Pancreas (tissue), 10 donors: ENCODE results near the gene ASTL. TPM values are rescaled to one million over a fixed set of nuclear protein-coding genes. Genes with fewer than 3 reads are reported as not detected.

Source experiments
- ATAC-seq, 4 donors: fragments of 200-7000 bp; cut with Tn5 transposase; one replicate each; pipeline versions ENCODE4 v1.8.0 to v1.9.1; 2020; ENCODE audit warnings: mild to moderate bottlenecking in 4 of 4, moderate library complexity in 4 of 4
- DNase-seq, 6 donors: peaks; one replicate each; pipeline ENCODE4 v3.0.0-alpha.2; 2020
- FAIRE-seq: peaks from 2 replicates; lab custom pipeline; 2012; peaks lifted over from hg19 to GRCh38; lab: Jason Lieb, UNC
- H3K27ac ChIP-seq, 4 donors: fragments of 200-600 bp; sonication (generic); 1 replicate in 3 of 4; 2 replicates in 1 of 4; pipeline versions ENCODE4 v1.5.0 to v1.8.0; 2020
- H3K27me3 ChIP-seq, 4 donors: fragments of 200-600 bp; one replicate each; pipeline ENCODE4 v1.8.0; 2021
- H3K36me3 ChIP-seq, 3 donors: fragments of 200-600 bp; sonication (generic) in 1 of 3; one replicate each; pipeline versions ENCODE4 v1.5.0 to v1.8.0; 2020 to 2021
- H3K4me1 ChIP-seq, 3 donors: fragments of 200-600 bp; one replicate each; pipeline ENCODE4 v1.8.0; 2021
- H3K4me3 ChIP-seq, 4 donors: fragments of 200-600 bp; sonication (generic) in 2 of 4; one replicate each; pipeline versions ENCODE4 v1.5.0 to v1.8.0; 2020 to 2021
- H3K9me3 ChIP-seq, 4 donors: fragments of 200-600 bp; one replicate each; pipeline ENCODE4 v1.8.0; 2021
- CTCF ChIP-seq, 4 donors: fragments of 200-600 bp; sonication (generic) in 3 of 4; IDR thresholded peaks; one replicate each; pipeline versions ENCODE4 v1.5.0 to v1.8.0; 2021; ENCODE audit warnings: antibody characterized with exemption in 4 of 4
- WGBS, 2 donors: extraction: QIAGEN DNeasy Blood & Tissue Kit; methylation state at CpG; one replicate each; pipeline ENCODE4 v1.1.7; 2013; 5-methylcytosine and 5-hydroxymethylcytosine counted together
- intact Hi-C, 3 donors: fragments of 100-400 bp; cut with DNase I; formaldehyde crosslinking; loops; one replicate each; pipeline versions ENCODE4 v1.11.1 to v1.14.2; 2022
- polyA plus RNA-seq, 2 donors: library from polyadenylated mRNA; stranded (reverse); fragments of 200-250 nt; gene quantifications; one replicate each; pipeline ENCODE4 v1.2.3, GENCODE V29; 2013
- total RNA-seq, 6 donors: library from RNA; stranded (reverse); fragmentation: NEBNext Ultra II Directional in 4 of 6; extraction: Animal tissue kit (Norgen Biotek cat#: 25700) in 4 of 6; gene quantifications; one replicate each; pipeline versions ENCODE4 v1.2.1 to v1.2.4, GENCODE V29; 2021 to 2023
- donor health status: healthy with polysubstance abuse.
- donor health status: DM: no; HTN: no; CAD: no; lungs with moderate emphysema.
- donor health status: DM: no; HTN: no; CAD: no.
- donor health status: control.
- donor health status: control.
- donor health status: Bipolar disorder and iron deficiency.
- donor health status: DM: yes; HTN: yes; CAD: no.
- donor health status: DM: no; HTN: no; CAD: no.
- donor health status: DM: no; HTN: no; CAD: no.
- donor health status: DM: yes; HTN: yes; CAD: no.

ASTL gene
- total and polyA plus RNA-seq, 8 donors, result 0.14 TPM; not detected in 7

GRCh38 chr2:96102596-96103186 is 35.6 kb downstream of the ASTL start:
- Histone ChIP-seq H3K4me1 (no peaks in the 10 kb centered on the region), H3K36me3 (no peaks in the 10 kb centered on the region), H3K27me3 (no peaks in the 10 kb centered on the region), H3K27ac (no peak overlapping the region), H3K4me3 (no peak overlapping the region), H3K9me3 (no peaks in the 10 kb centered on the region)
- DNase-seq, result peak in 1 of 6 donors; percentile 36
- 91 to 94% methylated on average over 15 of the region's 15 CpGs for WGBS, 2 donors
- FAIRE-seq, result no peak
- no peak for TF ChIP-seq CTCF (IDR thresholded peaks at IDR 0.05)
- ATAC-seq, result no peak
- intact Hi-C loops, result no loop called here

DNA sequence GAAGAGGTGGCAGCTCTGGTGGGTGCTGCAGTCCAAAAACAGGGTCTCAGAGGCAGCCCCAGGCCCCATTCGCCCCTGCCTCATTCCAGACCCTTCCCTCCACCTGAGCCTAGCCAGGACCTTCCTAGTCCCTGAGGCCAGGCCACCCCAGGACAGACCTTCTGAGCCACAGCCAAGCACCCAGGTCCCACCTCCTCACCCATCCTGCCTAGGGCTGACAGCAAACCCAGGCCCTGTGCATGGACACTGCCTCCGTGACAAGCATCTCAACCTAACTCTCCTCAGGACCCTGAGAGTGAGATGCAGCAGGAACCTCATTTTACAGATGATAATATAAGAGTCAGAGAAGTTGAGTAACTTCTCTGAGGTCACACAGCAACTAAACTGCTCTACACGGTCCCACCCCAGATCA is 37.4 kb downstream of the ASTL start:
- H3K4me3 ChIP-seq, result no peak overlapping the region
- FAIRE-seq (no peak), ATAC-seq (no peak), DNase-seq (peak in 1 of 6 donors; percentile 26)
- no peak for TF ChIP-seq CTCF (IDR thresholded peaks at IDR 0.05)
- no peaks in the 10 kb centered on the region for H3K4me1 ChIP-seq
- intact Hi-C loops, result no loop called here
- H3K27ac ChIP-seq, result no peak overlapping the region
- no peaks in the 10 kb centered on the region for H3K27me3 ChIP-seq
- no peaks in the 10 kb centered on the region for H3K36me3 ChIP-seq
- WGBS, 2 donors, result 75 to 87% methylated on average over 3 of the region's 3 CpGs
- no peaks in the 10 kb centered on the region for H3K9me3 ChIP-seq

DNA sequence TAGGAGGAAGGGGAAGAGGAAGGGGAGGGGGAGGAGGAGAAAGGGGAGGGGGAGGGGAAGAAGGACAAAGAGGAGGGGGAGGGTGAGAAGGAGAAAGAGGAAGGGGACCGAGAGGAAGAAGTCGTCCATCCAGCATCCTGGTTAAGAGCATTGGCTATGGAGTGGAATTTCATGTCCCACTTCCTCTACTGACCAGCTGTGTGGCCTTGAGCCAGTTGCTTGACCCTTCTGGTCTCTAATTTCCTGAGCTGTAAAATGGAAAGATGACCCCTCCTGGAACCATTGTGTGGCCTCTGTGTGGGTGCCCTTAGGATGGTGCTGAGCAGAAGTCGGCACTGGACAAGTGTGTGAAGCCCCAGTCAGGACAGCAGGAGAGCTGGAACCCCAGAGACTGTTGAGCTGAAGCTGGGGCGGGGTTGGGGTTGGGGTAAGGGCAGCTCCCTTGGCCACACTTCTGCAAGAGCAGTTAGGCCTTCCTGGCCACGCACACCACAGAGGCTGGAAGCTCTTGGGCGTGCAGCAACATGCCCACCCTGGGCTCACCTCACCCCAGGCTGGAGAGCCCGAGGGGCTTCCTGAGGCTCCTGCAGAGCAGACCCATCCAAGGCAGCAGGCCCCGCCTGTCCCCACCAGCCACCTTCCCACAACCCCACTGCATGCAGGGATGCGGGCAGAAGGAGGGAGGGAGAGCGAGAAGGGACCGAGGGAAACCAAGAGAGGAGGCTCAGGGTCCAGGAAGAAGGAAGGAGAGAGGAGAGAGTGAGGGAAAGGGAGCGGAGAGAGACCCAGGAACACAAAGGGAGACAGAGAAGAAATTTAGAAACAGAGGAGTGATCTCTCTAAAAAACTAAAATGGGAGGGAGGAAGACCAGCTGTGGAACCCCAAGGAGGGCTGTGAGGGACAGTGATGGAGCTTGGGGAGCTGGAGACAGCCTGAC is 38.2 kb downstream of the ASTL start:
- no peak overlapping the region for H3K27ac ChIP-seq
- no peak for TF ChIP-seq CTCF (IDR thresholded peaks at IDR 0.05)
- intact Hi-C loops, result no loop called here
- FAIRE-seq (no peak), ATAC-seq (no peak), DNase-seq (peak in 3 of 6 donors; percentile 1 to 39 (median 3))
- no peak overlapping the region for H3K4me3 ChIP-seq
- whole genome bisulfite sequencing, 2 donors, result 68 to 82% methylated on average over 12 of the region's 12 CpGs
- no peaks in the 10 kb centered on the region for H3K4me1 ChIP-seq
- H3K36me3 ChIP-seq, result no peaks in the 10 kb centered on the region
- no peaks in the 10 kb centered on the region for H3K9me3 ChIP-seq
- H3K27me3 ChIP-seq, result no peaks in the 10 kb centered on the region

- Histone ChIP-seq H3K9me3 (no peaks in the 10 kb centered on the region), H3K4me1 (no peaks in the 10 kb centered on the region), H3K36me3 (no peaks in the 10 kb centered on the region), H3K27me3 (no peaks in the 10 kb centered on the region), H3K4me3 (no peak overlapping the region), H3K27ac (no peak overlapping the region)
- FAIRE-seq (no peak), DNase-seq (peak in 2 of 6 donors; percentile 5 to 37), ATAC-seq (no peak)
- no peak for TF ChIP-seq CTCF (IDR thresholded peaks at IDR 0.05)
- WGBS, 2 donors, result 70 to 82% methylated on average over 11 of the region's 11 CpGs
- intact Hi-C loops, result no loop called here
These were observed 39.3 kb downstream of the ASTL start for GRCh38 chr2:96098900-96099590.
